HEK293 (cell line): Measurements from ENCODE around the gene EIF4EBP2.

Source experiments
- CTCF ChIA-PET: fragments of 350-600 bp; formaldehyde crosslinking; extraction: SDS; loops from one replicate; lab custom pipeline; 2021; ENCODE audit warnings: antibody characterized with exemption; lab: Yijun Ruan, JAX
- POLR2A ChIA-PET: fragments of 300-600 bp; formaldehyde crosslinking; extraction: SDS; loops from one replicate; lab custom pipeline; 2020; ENCODE audit warnings: antibody characterized with exemption, inconsistent platforms; lab: Yijun Ruan, JAX
- H3K27ac ChIP-seq: fragments of 200-500 bp; sonication (Bioruptor generic); 2 replicates; pipeline ENCODE4 v1.5.1; 2014; ENCODE audit warnings: low read depth, low read length, control low read depth, inconsistent platforms; ENCODE audit errors: extremely low read depth
- H3K36me3 ChIP-seq, 2 experiments: fragments of 200-500 bp in 1 of 2; sonication (Bioruptor generic) in 1 of 2; 1 replicate in 1 of 2; 2 replicates in 1 of 2; pipeline ENCODE4 v1.5.1; 2014 to 2017; ENCODE audit warnings: inconsistent platforms in 2 of 2, low read length in 2 of 2; ENCODE audit not compliant: control insufficient read depth in 2 of 2, insufficient read depth in 1 of 2
- H3K4me1 ChIP-seq: fragments of 200-500 bp; sonication (Bioruptor generic); 2 replicates; pipeline ENCODE4 v1.5.1; 2014; ENCODE audit warnings: mild to moderate bottlenecking, low read length, inconsistent platforms; ENCODE audit not compliant: control insufficient read depth, insufficient read depth
- H3K4me3 ChIP-seq: 2 replicates; pipeline ENCODE4 v1.5.1; 2011; ENCODE audit warnings: low read depth, mild to moderate bottlenecking, control low read depth, low read length, moderate library complexity
- H3K9me3 ChIP-seq: fragments of 200-500 bp; sonication (Bioruptor generic); 2 replicates; pipeline ENCODE4 v1.5.1; 2014; ENCODE audit warnings: low read depth, low read length, inconsistent platforms; ENCODE audit not compliant: control insufficient read depth, insufficient read depth
- PRDM1 ChIP-seq: fragments of 450-650 bp; formaldehyde crosslinking; IDR thresholded peaks from 2 replicates; pipeline ENCODE4; 2016; ENCODE audit warnings: missing biosample characterization, missing genetic modification characterization
- SALL2 ChIP-seq: fragments of 450-650 bp; formaldehyde crosslinking; IDR thresholded peaks from 2 replicates; pipeline ENCODE4 v1.5.0; 2017; ENCODE audit warnings: missing biosample characterization, mild to moderate bottlenecking, missing genetic modification characterization, borderline replicate concordance
- ZBTB48 ChIP-seq: fragments of 450-650 bp; formaldehyde crosslinking; IDR thresholded peaks from 2 replicates; pipeline ENCODE4 v1.5.1; 2016; ENCODE audit warnings: missing biosample characterization, missing genetic modification characterization
- ZBTB8A ChIP-seq: fragments of 450-650 bp; formaldehyde crosslinking; IDR thresholded peaks from 2 replicates; pipeline ENCODE4 v1.5.1; 2016; ENCODE audit warnings: missing biosample characterization, missing genetic modification characterization
- ZFP37 ChIP-seq: fragments of 450-650 bp; formaldehyde crosslinking; IDR thresholded peaks from 2 replicates; pipeline ENCODE4 v1.5.1; 2016; ENCODE audit warnings: missing biosample characterization, missing genetic modification characterization
- ZNF138 ChIP-seq: fragments of 450-650 bp; formaldehyde crosslinking; IDR thresholded peaks from 2 replicates; pipeline ENCODE4 v1.5.1; 2016; ENCODE audit warnings: missing biosample characterization, missing genetic modification characterization, borderline replicate concordance
- ZNF19 ChIP-seq: fragments of 450-650 bp; formaldehyde crosslinking; IDR thresholded peaks from 2 replicates; pipeline ENCODE4; 2016; ENCODE audit warnings: missing biosample characterization, missing genetic modification characterization, low read depth
- ZNF292 ChIP-seq: fragments of 450-650 bp; formaldehyde crosslinking; IDR thresholded peaks from 2 replicates; pipeline ENCODE4 v1.5.1; 2016; ENCODE audit warnings: low read depth, missing biosample characterization, missing genetic modification characterization, borderline replicate concordance
- ZNF311 ChIP-seq: fragments of 450-650 bp; formaldehyde crosslinking; IDR thresholded peaks from 2 replicates; pipeline ENCODE4 v1.5.1; 2017; ENCODE audit warnings: missing biosample characterization, missing genetic modification characterization, borderline replicate concordance
- ZNF366 ChIP-seq: fragments of 450-650 bp; formaldehyde crosslinking; conservative IDR thresholded peaks from 2 replicates; pipeline ENCODE4 v1.5.1; 2016; ENCODE audit warnings: missing biosample characterization, missing genetic modification characterization
- ZNF404 ChIP-seq: fragments of 450-650 bp; formaldehyde crosslinking; IDR thresholded peaks from 2 replicates; pipeline ENCODE4 v1.5.1; 2017; ENCODE audit warnings: missing biosample characterization, missing genetic modification characterization
- ZNF433 ChIP-seq: fragments of 450-650 bp; formaldehyde crosslinking; IDR thresholded peaks from 2 replicates; pipeline ENCODE4 v1.5.1; 2016; ENCODE audit warnings: missing biosample characterization, missing genetic modification characterization, low read depth
- ZNF621 ChIP-seq: fragments of 450-650 bp; formaldehyde crosslinking; IDR thresholded peaks from 2 replicates; pipeline ENCODE4 v1.5.1; 2017; ENCODE audit warnings: missing biosample characterization, missing genetic modification characterization
- ZNF658 ChIP-seq: fragments of 450-650 bp; formaldehyde crosslinking; IDR thresholded peaks from 2 replicates; pipeline ENCODE4; 2016; ENCODE audit warnings: missing biosample characterization, missing genetic modification characterization
- ZNF785 ChIP-seq: fragments of 450-650 bp; formaldehyde crosslinking; IDR thresholded peaks from 2 replicates; pipeline ENCODE4 v1.5.1; 2016; ENCODE audit warnings: missing biosample characterization, missing genetic modification characterization
- ZSCAN16 ChIP-seq: fragments of 450-650 bp; formaldehyde crosslinking; IDR thresholded peaks from 2 replicates; pipeline ENCODE4 v1.5.1; 2016; ENCODE audit warnings: missing biosample characterization, missing genetic modification characterization
- TF ChIP-seq, protein P1 (sequence below): fragments of 450-650 bp; formaldehyde crosslinking; IDR thresholded peaks from 2 replicates; pipeline ENCODE4 v1.5.1; 2016; ENCODE audit warnings: missing biosample characterization, missing genetic modification characterization, low read depth
- TF ChIP-seq, protein P2 (sequence below): fragments of 450-650 bp; formaldehyde crosslinking; IDR thresholded peaks from 2 replicates; pipeline ENCODE4 v1.5.1; 2016; ENCODE audit warnings: missing biosample characterization, missing genetic modification characterization
- TF ChIP-seq, protein P3 (sequence below): fragments of 450-650 bp; formaldehyde crosslinking; IDR thresholded peaks from 2 replicates; pipeline ENCODE4 v1.5.1; 2016; ENCODE audit warnings: missing biosample characterization, missing genetic modification characterization
- TF ChIP-seq, protein P4 (sequence below): fragments of 450-650 bp; formaldehyde crosslinking; IDR thresholded peaks from 2 replicates; pipeline ENCODE4 v1.5.1; 2016; ENCODE audit warnings: missing biosample characterization, missing genetic modification characterization
- TF ChIP-seq, protein P5 (sequence below): fragments of 450-650 bp; formaldehyde crosslinking; IDR thresholded peaks from 2 replicates; pipeline ENCODE4 v1.5.1; 2016; ENCODE audit warnings: missing biosample characterization, missing genetic modification characterization
- TF ChIP-seq, protein P6 (sequence below): fragments of 450-650 bp; formaldehyde crosslinking; IDR thresholded peaks from 2 replicates; pipeline ENCODE4 v1.5.1; 2016; ENCODE audit warnings: missing biosample characterization, missing genetic modification characterization

The EIF4EBP2 gene

DNA sequence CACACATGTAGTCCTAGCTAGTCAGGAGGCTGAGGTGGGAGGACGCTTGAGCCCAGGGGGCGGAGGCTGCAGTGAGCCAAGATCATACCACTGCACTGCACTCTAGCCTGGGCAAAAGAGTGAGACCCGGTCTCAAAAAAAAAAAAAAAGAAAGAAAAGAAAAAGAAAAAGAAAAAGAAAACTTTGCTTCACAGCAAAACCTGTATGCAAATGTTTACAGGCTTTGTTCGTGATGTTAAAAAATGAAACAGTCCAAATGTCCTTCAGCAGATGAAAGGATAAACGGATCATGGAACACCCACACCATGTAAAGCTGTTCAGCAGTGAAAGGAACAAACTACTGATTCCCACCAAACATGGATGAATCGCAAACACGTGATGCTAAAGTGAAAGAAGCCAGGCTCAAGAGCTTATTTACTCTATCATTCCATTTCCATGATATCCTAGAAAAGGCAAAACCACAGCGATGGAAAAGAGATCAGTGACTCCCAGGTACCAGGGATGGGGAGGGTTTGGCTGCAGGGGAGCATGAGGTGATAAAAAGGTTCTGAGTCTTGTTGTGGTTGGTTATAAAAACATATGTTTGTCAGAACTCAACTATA lies 36.6 kb upstream of the EIF4EBP2 start:
- Histone ChIP-seq H3K36me3 (no peaks in the 10 kb centered on the region; a peak in 1 of 3 replicates), H3K4me3 (no peak overlapping the region), H3K4me1 (no peaks in the 10 kb centered on the region; the same call in 1 of the 2 replicates), H3K9me3 (no peaks in the 10 kb centered on the region), H3K27ac (no peak overlapping the region)
- ChIA-PET POLR2A (interaction anchor here (0.7 to 1.6 kb wide), 4 partner anchors 11 to 221 kb away, joined by 4 to 7 read pairs (median 6); partner anchors contain the start of genes EIF4EBP2 and TYSND1), CTCF (interaction anchor here (1.2 to 8.4 kb wide), 6 partner anchors 7 to 251 kb away, joined by 5 to 177 read pairs (median 7); no protein-coding TSS in a partner anchor)
- TF ChIP-seq ZNF311 (tag by site-specific recombination): no peak
- TF ChIP-seq, protein P1, sequence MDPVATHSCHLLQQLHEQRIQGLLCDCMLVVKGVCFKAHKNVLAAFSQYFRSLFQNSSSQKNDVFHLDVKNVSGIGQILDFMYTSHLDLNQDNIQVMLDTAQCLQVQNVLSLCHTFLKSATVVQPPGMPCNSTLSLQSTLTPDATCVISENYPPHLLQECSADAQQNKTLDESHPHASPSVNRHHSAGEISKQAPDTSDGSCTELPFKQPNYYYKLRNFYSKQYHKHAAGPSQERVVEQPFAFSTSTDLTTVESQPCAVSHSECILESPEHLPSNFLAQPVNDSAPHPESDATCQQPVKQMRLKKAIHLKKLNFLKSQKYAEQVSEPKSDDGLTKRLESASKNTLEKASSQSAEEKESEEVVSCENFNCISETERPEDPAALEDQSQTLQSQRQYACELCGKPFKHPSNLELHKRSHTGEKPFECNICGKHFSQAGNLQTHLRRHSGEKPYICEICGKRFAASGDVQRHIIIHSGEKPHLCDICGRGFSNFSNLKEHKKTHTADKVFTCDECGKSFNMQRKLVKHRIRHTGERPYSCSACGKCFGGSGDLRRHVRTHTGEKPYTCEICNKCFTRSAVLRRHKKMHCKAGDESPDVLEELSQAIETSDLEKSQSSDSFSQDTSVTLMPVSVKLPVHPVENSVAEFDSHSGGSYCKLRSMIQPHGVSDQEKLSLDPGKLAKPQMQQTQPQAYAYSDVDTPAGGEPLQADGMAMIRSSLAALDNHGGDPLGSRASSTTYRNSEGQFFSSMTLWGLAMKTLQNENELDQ (tag by site-specific recombination): no peak
- TF ChIP-seq ZNF621 (tag by site-specific recombination): no peak
- no peak for TF ChIP-seq ZNF785 (tag by site-specific recombination)
- no peak for TF ChIP-seq ZSCAN16
- TF ChIP-seq ZNF292 (tag by site-specific recombination): no peak
- TF ChIP-seq ZNF366 (tag by site-specific recombination): no peak
- TF ChIP-seq ZNF404 (tag by site-specific recombination): no peak
- TF ChIP-seq PRDM1 (tag by site-specific recombination): 0 out of 2 replicates have a peak, but pooled peaks have one; percentile 34
- TF ChIP-seq ZNF658 (tag by site-specific recombination): no peak
- TF ChIP-seq ZNF138 (tag by site-specific recombination): no peak
- no peak for TF ChIP-seq ZNF433 (tag by site-specific recombination)
- TF ChIP-seq ZBTB8A (tag by site-specific recombination): no peak
- TF ChIP-seq, protein P2, sequence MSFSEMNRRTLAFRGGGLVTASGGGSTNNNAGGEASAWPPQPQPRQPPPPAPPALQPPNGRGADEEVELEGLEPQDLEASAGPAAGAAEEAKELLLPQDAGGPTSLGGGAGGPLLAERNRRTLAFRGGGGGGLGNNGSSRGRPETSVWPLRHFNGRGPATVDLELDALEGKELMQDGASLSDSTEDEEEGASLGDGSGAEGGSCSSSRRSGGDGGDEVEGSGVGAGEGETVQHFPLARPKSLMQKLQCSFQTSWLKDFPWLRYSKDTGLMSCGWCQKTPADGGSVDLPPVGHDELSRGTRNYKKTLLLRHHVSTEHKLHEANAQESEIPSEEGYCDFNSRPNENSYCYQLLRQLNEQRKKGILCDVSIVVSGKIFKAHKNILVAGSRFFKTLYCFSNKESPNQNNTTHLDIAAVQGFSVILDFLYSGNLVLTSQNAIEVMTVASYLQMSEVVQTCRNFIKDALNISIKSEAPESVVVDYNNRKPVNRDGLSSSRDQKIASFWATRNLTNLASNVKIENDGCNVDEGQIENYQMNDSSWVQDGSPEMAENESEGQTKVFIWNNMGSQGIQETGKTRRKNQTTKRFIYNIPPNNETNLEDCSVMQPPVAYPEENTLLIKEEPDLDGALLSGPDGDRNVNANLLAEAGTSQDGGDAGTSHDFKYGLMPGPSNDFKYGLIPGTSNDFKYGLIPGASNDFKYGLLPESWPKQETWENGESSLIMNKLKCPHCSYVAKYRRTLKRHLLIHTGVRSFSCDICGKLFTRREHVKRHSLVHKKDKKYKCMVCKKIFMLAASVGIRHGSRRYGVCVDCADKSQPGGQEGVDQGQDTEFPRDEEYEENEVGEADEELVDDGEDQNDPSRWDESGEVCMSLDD (tag by site-specific recombination): no peak
- TF ChIP-seq, protein P3, sequence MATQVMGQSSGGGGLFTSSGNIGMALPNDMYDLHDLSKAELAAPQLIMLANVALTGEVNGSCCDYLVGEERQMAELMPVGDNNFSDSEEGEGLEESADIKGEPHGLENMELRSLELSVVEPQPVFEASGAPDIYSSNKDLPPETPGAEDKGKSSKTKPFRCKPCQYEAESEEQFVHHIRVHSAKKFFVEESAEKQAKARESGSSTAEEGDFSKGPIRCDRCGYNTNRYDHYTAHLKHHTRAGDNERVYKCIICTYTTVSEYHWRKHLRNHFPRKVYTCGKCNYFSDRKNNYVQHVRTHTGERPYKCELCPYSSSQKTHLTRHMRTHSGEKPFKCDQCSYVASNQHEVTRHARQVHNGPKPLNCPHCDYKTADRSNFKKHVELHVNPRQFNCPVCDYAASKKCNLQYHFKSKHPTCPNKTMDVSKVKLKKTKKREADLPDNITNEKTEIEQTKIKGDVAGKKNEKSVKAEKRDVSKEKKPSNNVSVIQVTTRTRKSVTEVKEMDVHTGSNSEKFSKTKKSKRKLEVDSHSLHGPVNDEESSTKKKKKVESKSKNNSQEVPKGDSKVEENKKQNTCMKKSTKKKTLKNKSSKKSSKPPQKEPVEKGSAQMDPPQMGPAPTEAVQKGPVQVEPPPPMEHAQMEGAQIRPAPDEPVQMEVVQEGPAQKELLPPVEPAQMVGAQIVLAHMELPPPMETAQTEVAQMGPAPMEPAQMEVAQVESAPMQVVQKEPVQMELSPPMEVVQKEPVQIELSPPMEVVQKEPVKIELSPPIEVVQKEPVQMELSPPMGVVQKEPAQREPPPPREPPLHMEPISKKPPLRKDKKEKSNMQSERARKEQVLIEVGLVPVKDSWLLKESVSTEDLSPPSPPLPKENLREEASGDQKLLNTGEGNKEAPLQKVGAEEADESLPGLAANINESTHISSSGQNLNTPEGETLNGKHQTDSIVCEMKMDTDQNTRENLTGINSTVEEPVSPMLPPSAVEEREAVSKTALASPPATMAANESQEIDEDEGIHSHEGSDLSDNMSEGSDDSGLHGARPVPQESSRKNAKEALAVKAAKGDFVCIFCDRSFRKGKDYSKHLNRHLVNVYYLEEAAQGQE (tag by site-specific recombination): no peak
- TF ChIP-seq SALL2 (tag by site-specific recombination): no peak
- no peak for TF ChIP-seq ZNF19 (tag by site-specific recombination)
- TF ChIP-seq, protein P4, sequence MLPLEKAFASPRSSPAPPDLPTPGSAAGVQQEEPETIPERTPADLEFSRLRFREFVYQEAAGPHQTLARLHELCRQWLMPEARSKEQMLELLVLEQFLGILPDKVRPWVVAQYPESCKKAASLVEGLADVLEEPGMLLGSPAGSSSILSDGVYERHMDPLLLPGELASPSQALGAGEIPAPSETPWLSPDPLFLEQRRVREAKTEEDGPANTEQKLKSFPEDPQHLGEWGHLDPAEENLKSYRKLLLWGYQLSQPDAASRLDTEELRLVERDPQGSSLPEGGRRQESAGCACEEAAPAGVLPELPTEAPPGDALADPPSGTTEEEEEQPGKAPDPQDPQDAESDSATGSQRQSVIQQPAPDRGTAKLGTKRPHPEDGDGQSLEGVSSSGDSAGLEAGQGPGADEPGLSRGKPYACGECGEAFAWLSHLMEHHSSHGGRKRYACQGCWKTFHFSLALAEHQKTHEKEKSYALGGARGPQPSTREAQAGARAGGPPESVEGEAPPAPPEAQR (tag by site-specific recombination): no peak
- TF ChIP-seq, protein P5, sequence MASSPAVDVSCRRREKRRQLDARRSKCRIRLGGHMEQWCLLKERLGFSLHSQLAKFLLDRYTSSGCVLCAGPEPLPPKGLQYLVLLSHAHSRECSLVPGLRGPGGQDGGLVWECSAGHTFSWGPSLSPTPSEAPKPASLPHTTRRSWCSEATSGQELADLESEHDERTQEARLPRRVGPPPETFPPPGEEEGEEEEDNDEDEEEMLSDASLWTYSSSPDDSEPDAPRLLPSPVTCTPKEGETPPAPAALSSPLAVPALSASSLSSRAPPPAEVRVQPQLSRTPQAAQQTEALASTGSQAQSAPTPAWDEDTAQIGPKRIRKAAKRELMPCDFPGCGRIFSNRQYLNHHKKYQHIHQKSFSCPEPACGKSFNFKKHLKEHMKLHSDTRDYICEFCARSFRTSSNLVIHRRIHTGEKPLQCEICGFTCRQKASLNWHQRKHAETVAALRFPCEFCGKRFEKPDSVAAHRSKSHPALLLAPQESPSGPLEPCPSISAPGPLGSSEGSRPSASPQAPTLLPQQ (tag by site-specific recombination): no peak
- TF ChIP-seq ZBTB48 (tag by site-specific recombination): no peak
- TF ChIP-seq ZFP37 (tag by site-specific recombination): no peak
- TF ChIP-seq, protein P6, sequence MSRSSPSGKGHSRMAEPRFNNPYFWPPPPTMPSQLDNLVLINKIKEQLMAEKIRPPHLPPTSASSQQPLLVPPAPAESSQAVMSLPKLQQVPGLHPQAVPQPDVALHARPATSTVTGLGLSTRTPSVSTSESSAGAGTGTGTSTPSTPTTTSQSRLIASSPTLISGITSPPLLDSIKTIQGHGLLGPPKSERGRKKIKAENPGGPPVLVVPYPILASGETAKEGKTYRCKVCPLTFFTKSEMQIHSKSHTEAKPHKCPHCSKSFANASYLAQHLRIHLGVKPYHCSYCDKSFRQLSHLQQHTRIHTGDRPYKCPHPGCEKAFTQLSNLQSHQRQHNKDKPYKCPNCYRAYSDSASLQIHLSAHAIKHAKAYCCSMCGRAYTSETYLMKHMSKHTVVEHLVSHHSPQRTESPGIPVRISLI (tag by site-specific recombination): peak; percentile 56; the same call in 1 of the 2 replicates
